Omental fat pad (tissue), 4 donors: ENCODE results near the gene CARMIL3. TPM values are rescaled to one million over a fixed set of nuclear protein-coding genes. Genes with fewer than 3 reads are reported as not detected.

Source experiments
- ATAC-seq: fragments of 150-250 bp; one replicate; pipeline ENCODE4 v1.9.1; 2016; ENCODE audit warnings: mild to moderate bottlenecking, moderate library complexity; ENCODE audit not compliant: low FRiP score
- DNase-seq: peaks from one replicate; pipeline ENCODE4 v3.0.0-alpha.2; 2019; ENCODE audit warnings: low spot score
- total RNA-seq, 4 donors: library from RNA; depleted of rRNA; stranded (reverse); fragments of >200 nt; gene quantifications; one replicate each; pipeline ENCODE4 v1.1.0, GENCODE V29; 2016
- TF ChIP-seq, protein P1 (sequence below), 3 donors: fragments of 450-650 bp; IDR thresholded peaks; one replicate each; pipeline ENCODE4 v1.5.1; 2016 to 2017; ENCODE audit warnings: antibody characterized with exemption in 3 of 3, mild to moderate bottlenecking in 3 of 3, moderate library complexity in 2 of 3

CARMIL3 gene
- total RNA-seq, 4 donors from 2014 or later, result 0.06 to 0.72 (median 0.30) TPM

DNA sequence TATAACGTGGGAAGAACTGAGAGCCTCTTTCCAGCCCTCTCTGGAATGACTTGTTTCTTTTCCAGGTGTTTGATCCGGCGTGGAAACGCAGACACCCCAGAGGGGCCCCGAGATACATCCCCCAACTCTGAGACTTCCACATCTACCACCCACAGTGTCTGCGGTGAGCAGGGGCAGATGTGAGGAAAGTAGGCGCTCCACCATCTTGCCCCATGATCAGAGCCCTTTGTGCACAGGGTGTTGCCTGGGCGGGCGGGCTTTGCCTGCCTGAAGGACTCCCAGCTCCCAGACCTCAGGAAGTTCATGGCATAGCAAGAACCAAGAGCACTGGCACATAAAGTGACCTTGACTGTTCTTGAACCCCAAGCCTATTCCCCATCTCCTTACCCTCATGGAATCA is 2.8 kb downstream of the CARMIL3 start:
- TF ChIP-seq, protein P1, sequence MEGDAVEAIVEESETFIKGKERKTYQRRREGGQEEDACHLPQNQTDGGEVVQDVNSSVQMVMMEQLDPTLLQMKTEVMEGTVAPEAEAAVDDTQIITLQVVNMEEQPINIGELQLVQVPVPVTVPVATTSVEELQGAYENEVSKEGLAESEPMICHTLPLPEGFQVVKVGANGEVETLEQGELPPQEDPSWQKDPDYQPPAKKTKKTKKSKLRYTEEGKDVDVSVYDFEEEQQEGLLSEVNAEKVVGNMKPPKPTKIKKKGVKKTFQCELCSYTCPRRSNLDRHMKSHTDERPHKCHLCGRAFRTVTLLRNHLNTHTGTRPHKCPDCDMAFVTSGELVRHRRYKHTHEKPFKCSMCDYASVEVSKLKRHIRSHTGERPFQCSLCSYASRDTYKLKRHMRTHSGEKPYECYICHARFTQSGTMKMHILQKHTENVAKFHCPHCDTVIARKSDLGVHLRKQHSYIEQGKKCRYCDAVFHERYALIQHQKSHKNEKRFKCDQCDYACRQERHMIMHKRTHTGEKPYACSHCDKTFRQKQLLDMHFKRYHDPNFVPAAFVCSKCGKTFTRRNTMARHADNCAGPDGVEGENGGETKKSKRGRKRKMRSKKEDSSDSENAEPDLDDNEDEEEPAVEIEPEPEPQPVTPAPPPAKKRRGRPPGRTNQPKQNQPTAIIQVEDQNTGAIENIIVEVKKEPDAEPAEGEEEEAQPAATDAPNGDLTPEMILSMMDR (IDR thresholded peaks at IDR 0.05), result no peak
- no peak for DNase-seq
- no peak for ATAC-seq

DNA sequence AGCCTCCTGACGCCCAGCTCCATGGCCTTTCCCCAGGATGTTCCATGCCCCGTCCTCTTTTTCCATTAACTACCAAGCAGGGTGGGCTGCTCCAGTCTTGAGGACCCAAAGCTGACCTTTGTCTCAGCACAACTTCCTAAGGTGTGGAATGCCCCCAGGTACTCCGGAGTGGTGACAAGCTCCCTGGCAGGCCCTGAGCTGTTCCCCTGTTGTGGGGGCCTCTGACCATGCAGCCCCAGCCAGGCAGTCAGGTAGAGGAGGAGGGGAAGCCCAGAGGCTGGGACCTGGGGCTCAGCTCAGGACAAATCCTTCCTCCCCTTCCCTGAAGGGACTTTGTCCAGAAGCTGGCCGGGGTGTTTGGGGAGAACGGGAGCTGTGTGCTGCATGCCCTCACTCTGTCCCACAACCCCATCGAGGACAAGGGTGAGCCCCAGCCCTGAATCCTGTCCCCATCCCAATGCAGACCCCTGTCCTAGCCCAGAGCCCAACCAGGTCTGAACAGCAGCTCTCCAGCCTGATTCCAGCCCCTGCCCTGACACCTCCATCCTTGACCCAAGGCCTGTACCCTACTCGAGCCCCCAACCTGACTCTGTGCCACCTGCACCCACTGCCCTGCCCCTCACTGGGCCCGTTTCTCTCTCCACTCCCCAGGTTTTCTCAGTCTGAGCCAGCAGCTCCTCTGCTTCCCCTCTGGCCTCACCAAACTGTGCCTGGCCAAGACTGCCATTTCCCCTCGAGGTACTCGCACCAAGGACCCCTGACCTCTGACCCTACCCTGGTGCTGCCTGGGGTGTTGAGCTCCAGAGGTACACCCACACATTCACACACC is 4.4 kb downstream of the CARMIL3 start:
- no peak for DNase-seq
- ATAC-seq, result no peak

DNA sequence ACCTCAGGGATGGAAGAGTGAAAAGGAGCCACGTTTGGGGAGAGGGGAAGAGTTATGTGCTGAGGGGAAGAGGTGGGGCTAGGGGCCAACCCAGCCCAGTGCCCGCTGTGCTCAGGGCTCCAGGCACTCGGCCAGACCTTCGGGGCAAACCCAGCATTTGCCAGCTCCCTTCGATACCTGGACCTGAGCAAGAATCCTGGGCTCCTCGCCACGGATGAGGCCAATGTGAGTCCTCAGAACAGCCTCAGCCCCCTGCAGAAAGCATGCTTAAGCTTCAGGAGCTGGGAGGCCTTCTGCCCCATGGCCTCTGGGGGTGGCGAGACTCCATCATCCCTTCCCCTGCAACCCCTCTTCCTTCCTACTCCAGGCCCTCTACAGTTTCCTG is 5.0 kb downstream of the CARMIL3 start:
- TF ChIP-seq, protein P1 (IDR thresholded peaks at IDR 0.05), result no peak
- DNase-seq, result no peak
- no peak for ATAC-seq

More for the DNA sequence above, 4.4 kb downstream of the CARMIL3 start:
- TF ChIP-seq, protein P1 (IDR thresholded peaks at IDR 0.05), result no peak

DNA sequence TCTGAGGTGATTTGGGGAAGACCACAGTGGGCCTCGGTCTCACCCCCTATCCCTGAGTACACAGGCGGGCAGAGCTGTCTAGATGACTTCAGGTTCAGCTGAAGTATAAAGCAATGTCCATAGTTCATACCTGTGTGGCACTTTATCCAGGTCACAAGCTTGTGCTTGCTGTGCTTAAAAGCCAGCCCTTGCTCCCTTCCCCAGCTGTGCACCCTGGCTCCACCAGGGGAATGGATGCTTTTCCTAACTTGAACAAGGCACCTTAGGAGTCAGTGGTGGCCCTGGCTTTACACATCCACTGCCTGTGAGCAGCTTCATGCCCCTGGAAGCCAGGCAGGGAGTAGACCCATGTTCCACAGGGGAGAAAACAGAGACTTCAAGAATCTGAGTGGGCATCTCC is 5.5 kb downstream of the CARMIL3 start:
- ATAC-seq, result no peak
- DNase-seq, result no peak
- TF ChIP-seq, protein P1 (IDR thresholded peaks at IDR 0.05), result no peak

DNA sequence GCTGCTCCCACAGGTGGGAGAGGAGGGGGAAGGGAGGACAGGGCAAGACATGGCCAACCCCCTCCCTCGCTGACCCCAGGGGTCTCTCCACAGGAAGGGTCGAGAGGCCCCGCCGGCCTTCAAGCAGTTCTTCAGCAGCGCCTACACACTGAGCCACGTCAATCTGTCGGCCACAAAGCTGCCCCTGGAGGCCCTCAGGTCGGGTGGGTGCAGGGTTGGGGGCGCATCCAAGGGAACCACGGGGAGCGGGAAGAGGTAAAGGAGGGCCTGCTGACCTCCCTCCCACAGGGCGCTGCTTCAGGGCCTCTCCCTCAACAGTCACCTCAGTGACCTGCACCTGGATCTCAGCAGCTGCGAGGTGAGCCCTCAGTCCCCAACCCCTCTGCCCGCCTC is 6.1 kb downstream of the CARMIL3 start:
- TF ChIP-seq, protein P1 (IDR thresholded peaks at IDR 0.05), result no peak
- ATAC-seq, result peak; percentile 18
- no peak for DNase-seq

DNA sequence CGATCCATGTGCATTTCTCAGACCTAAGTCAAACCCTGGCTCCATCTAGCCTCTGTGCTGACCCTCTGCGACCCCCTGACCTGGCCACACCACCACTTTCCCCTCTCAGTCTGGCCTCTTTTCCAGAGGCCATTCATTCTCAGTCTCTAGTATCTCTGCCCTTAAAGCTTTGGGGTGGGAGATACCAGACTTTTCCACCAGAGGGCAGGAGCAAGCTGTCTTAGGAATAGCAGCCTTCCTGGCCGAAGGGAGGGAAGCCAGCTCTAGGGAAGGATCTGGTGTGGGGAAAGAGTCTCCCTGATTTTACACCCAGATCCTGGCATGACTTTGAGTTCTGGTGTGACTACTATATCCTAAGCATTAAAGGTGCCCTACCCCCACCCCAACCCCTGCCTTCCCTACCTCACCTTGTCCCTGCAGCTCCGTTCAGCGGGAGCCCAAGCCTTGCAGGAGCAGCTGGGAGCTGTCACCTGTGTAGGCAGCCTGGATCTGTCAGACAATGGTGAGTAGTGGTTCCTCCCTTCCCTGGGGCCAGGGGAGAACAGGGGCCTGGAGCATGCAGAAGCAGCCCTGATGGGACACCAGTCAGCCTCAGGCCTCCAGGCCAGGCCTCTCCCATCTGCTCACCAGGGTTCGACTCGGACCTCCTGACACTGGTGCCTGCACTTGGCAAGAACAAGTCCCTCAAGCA is 6.6 kb downstream of the CARMIL3 start:
- peak; percentile 65 for ATAC-seq
- peak; percentile 91 for DNase-seq
- TF ChIP-seq, protein P1 (IDR thresholded peaks at IDR 0.05), result peak in 1 of 3 donors; percentile 41
